GM12864 (cell line): ENCODE measurements around the gene TOPBP1.
"Not testable (repeated sequence)": the region's sequence is repeated elsewhere in the genome, so short reads cannot be mapped to it uniquely, and the experiment has no call there.

Experiments
- DNase-seq: peaks from one replicate; pipeline ENCODE4 v3.0.0-alpha.2; 2011; ENCODE audit warnings: low read depth
- H3K4me3 ChIP-seq: 2 replicates; pipeline ENCODE4 v1.5.1; 2011; ENCODE audit warnings: mild to moderate bottlenecking, low read depth, low read length, control low read depth
- TF ChIP-seq, protein P1 (sequence below): IDR thresholded peaks from 2 replicates; pipeline ENCODE4 v1.5.1; 2011; ENCODE audit warnings: low read depth, mild to moderate bottlenecking, moderate library complexity, low read length, control low read depth, inconsistent platforms; ENCODE audit errors: missing control alignments

Gene TOPBP1

GRCh38 chr3:133674290-133674919 is 12.7 kb upstream of the TOPBP1 start:
- TF ChIP-seq, protein P1, sequence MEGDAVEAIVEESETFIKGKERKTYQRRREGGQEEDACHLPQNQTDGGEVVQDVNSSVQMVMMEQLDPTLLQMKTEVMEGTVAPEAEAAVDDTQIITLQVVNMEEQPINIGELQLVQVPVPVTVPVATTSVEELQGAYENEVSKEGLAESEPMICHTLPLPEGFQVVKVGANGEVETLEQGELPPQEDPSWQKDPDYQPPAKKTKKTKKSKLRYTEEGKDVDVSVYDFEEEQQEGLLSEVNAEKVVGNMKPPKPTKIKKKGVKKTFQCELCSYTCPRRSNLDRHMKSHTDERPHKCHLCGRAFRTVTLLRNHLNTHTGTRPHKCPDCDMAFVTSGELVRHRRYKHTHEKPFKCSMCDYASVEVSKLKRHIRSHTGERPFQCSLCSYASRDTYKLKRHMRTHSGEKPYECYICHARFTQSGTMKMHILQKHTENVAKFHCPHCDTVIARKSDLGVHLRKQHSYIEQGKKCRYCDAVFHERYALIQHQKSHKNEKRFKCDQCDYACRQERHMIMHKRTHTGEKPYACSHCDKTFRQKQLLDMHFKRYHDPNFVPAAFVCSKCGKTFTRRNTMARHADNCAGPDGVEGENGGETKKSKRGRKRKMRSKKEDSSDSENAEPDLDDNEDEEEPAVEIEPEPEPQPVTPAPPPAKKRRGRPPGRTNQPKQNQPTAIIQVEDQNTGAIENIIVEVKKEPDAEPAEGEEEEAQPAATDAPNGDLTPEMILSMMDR, result no peak
- no peak overlapping the region for H3K4me3 ChIP-seq
- no peak for DNase-seq

DNA sequence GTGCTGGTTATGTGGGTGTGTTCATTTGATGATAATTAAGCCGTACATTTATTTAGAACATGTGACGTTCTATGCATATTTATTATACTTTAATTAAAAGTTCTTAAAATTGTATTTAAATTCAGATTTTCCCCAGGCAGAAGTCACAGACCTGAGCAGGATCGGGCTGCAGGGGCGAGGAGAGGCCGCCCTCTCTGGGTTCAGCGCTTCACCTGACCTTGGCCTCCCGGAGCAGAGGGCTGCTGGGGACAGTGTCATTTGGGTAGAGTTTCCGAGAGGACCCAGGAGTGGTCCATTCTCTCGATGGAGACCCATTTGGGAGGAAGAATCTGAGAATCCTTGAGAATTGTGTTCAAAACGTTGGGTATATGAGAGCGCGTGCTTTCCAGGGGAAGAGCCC is 12.0 kb upstream of the TOPBP1 start:
- H3K4me3 ChIP-seq, result no peak overlapping the region
- DNase-seq, result no peak
- TF ChIP-seq, protein P1, result no peak

DNA sequence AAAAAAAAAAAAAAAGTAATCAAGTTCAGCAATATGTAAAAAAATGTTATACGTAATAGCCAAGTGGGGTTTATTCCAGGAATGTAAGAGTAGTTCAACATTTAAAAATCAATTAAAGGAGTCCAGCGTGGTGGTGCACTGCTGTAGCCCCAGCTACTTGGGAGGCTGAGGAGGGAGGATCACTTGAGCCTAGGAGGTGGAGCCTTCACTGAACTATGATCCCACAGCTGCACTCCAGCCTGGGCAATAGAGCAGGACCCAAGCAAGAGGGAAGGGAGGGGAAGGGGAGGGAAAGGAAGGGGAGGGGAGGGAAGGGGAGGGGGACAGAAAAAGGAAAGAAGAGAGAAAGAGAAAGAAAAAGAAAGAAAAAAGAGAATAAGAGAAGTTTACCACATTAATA is 10.7 kb upstream of the TOPBP1 start:
- H3K4me3 ChIP-seq, result no peak overlapping the region
- DNase-seq, result no peak
- TF ChIP-seq, protein P1, result no peak

DNA sequence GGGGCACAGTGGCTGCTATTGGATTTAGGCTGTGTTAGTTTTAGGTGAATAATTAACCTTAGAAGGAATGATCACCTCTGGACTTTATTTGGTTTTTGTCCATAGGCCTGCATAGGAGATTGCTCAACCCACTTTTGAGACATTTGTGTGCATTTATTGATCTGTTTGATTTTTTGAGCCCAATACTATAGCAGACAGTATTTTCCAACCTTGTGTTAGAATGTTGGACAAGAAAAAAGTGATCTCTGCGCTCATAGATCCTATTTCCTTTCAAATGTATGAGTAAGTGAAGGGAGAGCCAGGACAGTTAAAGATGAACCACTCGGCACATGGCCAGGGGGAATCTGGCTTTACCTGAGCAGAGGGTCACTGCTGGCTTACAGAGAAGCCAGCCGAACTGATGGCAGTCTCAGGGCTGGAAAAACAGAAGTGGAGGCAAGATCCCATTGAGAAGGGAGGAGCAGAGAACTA is 8.8 kb upstream of the TOPBP1 start:
- TF ChIP-seq, protein P1, result no peak
- no peak overlapping the region for H3K4me3 ChIP-seq
- DNase-seq, result no peak

DNA sequence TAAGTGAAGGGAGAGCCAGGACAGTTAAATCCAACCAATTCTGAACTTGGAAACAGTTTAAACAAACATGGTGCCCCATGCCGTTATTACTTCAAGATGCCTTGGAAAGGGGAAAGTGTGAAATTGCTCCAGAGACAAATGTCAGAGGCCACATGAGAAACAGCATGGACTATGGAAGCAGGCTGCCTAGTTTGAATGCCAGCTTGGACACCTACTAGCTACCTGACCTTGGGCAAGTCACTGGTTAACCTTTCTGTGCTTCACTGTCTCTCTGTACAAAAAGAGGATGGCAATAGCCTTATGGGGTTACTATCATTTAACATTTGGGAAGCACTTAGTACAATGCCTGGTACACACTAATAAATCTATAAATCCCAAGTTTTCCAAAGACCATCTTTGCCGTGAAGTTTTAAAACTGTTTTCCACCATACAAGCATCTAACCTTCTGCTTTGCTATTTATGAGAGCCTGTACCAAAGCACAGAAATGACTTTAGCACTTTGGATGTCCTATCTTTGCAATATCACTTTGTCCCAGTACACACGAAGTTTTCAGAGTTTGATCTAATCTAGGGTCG is 8.3 kb upstream of the TOPBP1 start:
- DNase-seq, result no peak
- no peak overlapping the region for H3K4me3 ChIP-seq
- TF ChIP-seq, protein P1, result no peak

- TF ChIP-seq, protein P1, result no peak
- DNase-seq, result no peak
- no peak overlapping the region for H3K4me3 ChIP-seq
These were observed 5.4 kb upstream of the TOPBP1 start for GRCh38 chr3:133667118-133667517.

- DNase-seq, H3K4me3 ChIP-seq: not testable (repeated sequence)
These were observed 3.4 kb upstream of the TOPBP1 start for GRCh38 chr3:133665188-133665587.
